SK-N-SH (cell line): Measurements from ENCODE around the gene EDIL3.

Experiments
- EP300 ChIP-seq, 2 experiments: IDR thresholded peaks; 2 replicates each; pipeline versions ENCODE4 v1.4.0 to v1.6.1; 2012; ENCODE audit warnings: borderline replicate concordance in 1 of 2, low read depth in 1 of 2, low read length in 1 of 2
- TF ChIP-seq, protein P1 (sequence below): fragments of 200-600 bp; sonication (generic); IDR thresholded peaks from 2 replicates; pipeline ENCODE4 v1.6.1; 2017; ENCODE audit warnings: antibody characterized with exemption, mild to moderate bottlenecking, moderate library complexity

DNA sequence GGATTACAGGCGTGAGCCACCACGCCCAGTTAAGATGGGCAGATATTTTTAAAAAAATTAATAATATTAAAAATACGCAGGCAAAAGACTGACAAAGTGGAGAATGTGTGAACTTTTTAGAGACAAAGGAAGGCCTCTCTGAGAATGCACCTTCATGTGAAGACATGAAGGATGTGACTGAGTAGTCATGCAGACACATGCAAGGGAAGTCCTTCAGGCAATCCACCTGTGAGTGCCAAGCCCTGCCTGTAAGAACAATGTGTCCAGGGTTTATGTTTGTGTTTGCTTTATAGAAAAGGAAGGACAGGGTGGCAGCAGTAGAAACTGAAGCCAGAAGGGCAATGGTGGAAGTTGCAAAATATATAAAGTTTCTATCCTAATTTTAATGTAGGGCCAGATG lies 169.2 kb downstream of the EDIL3 start:
- TF ChIP-seq, protein P1, sequence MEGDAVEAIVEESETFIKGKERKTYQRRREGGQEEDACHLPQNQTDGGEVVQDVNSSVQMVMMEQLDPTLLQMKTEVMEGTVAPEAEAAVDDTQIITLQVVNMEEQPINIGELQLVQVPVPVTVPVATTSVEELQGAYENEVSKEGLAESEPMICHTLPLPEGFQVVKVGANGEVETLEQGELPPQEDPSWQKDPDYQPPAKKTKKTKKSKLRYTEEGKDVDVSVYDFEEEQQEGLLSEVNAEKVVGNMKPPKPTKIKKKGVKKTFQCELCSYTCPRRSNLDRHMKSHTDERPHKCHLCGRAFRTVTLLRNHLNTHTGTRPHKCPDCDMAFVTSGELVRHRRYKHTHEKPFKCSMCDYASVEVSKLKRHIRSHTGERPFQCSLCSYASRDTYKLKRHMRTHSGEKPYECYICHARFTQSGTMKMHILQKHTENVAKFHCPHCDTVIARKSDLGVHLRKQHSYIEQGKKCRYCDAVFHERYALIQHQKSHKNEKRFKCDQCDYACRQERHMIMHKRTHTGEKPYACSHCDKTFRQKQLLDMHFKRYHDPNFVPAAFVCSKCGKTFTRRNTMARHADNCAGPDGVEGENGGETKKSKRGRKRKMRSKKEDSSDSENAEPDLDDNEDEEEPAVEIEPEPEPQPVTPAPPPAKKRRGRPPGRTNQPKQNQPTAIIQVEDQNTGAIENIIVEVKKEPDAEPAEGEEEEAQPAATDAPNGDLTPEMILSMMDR = no peak
- TF ChIP-seq EP300 (IDR thresholded peaks at IDR 0.05; ENCODE audit: borderline replicate concordance in 1 of 2, low read depth in 1 of 2, low read length in 1 of 2) = no peak
